ENCODE results near the gene ADIPOR1.
"Not testable (repeated sequence)": the region's sequence is repeated elsewhere in the genome, so short reads cannot be mapped to it uniquely, and the experiment has no call there.

ADIPOR1 gene

GRCh38 chr1:202938287-202938925 is 19.7 kb downstream of the ADIPOR1 start:
- DNase-seq (ENCODE audit: low read depth in 3 of 3), result no peak

- DNase-seq (ENCODE audit: low read depth in 3 of 3), result not testable (repeated sequence)
Measured at GRCh38 chr1:202936409-202936808, 21.7 kb downstream of the ADIPOR1 start.

GRCh38 chr1:202935844-202936243 is 22.3 kb downstream of the ADIPOR1 start:
- DNase-seq (ENCODE audit: low read depth in 3 of 3), result no peak

GRCh38 chr1:202934755-202935154 is 23.4 kb downstream of the ADIPOR1 start:
- no peak for DNase-seq (ENCODE audit: low read depth in 3 of 3)

GRCh38 chr1:202932476-202932875 is 25.6 kb downstream of the ADIPOR1 start:
- DNase-seq (ENCODE audit: low read depth in 3 of 3), result no peak

GRCh38 chr1:202926581-202927491 is 31.3 kb downstream of the ADIPOR1 start, which contains the start of gene KLHL12:
TSS of gene KLHL12 (minus strand) at chr1:202927234. CDS start at chr1:202925162, 2,072 bp downstream.
- DNase-seq (ENCODE audit: low read depth in 3 of 3), result peak; percentile 91 to 93 (median 91)

GRCh38 chr1:202923533-202923932 is 34.6 kb downstream of the ADIPOR1 start:
- no peak for DNase-seq (ENCODE audit: low read depth in 3 of 3)

GRCh38 chr1:202919615-202920014 is 38.5 kb downstream of the ADIPOR1 start:
- no peak for DNase-seq (ENCODE audit: low read depth in 3 of 3)

- no peak for DNase-seq (ENCODE audit: low read depth in 3 of 3)
Measured at GRCh38 chr1:202915146-202915545, 43.0 kb downstream of the ADIPOR1 start.

GRCh38 chr1:202912476-202912875 is 45.6 kb downstream of the ADIPOR1 start:
- DNase-seq (ENCODE audit: low read depth in 3 of 3), result not testable (repeated sequence)

GRCh38 chr1:202909494-202909893 is 48.6 kb downstream of the ADIPOR1 start:
- no peak for DNase-seq (ENCODE audit: low read depth in 3 of 3)

GRCh38 chr1:202908998-202909397 is 49.1 kb downstream of the ADIPOR1 start:
- DNase-seq (ENCODE audit: low read depth in 3 of 3), result no peak

GRCh38 chr1:202905331-202905730 is 52.8 kb downstream of the ADIPOR1 start:
- DNase-seq (ENCODE audit: low read depth in 3 of 3), result no peak

- not testable (repeated sequence) for DNase-seq (ENCODE audit: low read depth in 3 of 3)
Measured at GRCh38 chr1:202903808-202904207, 54.3 kb downstream of the ADIPOR1 start.

GRCh38 chr1:202901555-202901954 is 56.6 kb downstream of the ADIPOR1 start:
- DNase-seq (ENCODE audit: low read depth in 3 of 3), result no peak

- no peak for DNase-seq (ENCODE audit: low read depth in 3 of 3)
Measured at GRCh38 chr1:202892501-202892900, 65.6 kb downstream of the ADIPOR1 start.
